Smooth muscle cell (in vitro differentiated cells): ENCODE measurements around the gene NFE2. TPM values are rescaled to one million over a fixed set of nuclear protein-coding genes. Genes with fewer than 3 reads are reported as not detected.

Experiments used
- DNase-seq: peaks from one replicate; lab custom pipeline; 2025; ENCODE audit not compliant: unreplicated experiment; lab: John Stamatoyannopoulos, UW
- H2AFZ ChIP-seq: fragments of 200-600 bp; sonication (generic); 2 replicates; pipeline ENCODE4 v1.6.0; 2016; ENCODE audit warnings: antibody characterized with exemption, low read depth, mild to moderate bottlenecking
- H3F3A ChIP-seq: fragments of 200-600 bp; sonication (generic); 2 replicates; pipeline ENCODE4 v1.6.0; 2017; ENCODE audit warnings: antibody characterized with exemption, low read depth
- H3K27ac ChIP-seq: fragments of 200-600 bp; sonication (generic); 2 replicates; pipeline ENCODE4 v1.5.1; 2016; ENCODE audit warnings: low read depth, mild to moderate bottlenecking
- H3K27me3 ChIP-seq: fragments of 200-600 bp; sonication (generic); 2 replicates; pipeline ENCODE4 v1.6.1; 2016; ENCODE audit warnings: low read depth, mild to moderate bottlenecking
- H3K36me3 ChIP-seq: fragments of 200-600 bp; sonication (generic); 2 replicates; pipeline ENCODE4 v1.5.1; 2016; ENCODE audit warnings: low read depth
- H3K4me1 ChIP-seq: fragments of 200-600 bp; sonication (generic); 2 replicates; pipeline ENCODE4 v1.5.1; 2016; ENCODE audit warnings: low read depth
- H3K4me2 ChIP-seq: fragments of 200-600 bp; sonication (generic); 2 replicates; pipeline ENCODE4 v1.6.0; 2016; ENCODE audit warnings: mild to moderate bottlenecking
- H3K4me3 ChIP-seq: fragments of 200-600 bp; sonication (generic); 2 replicates; pipeline ENCODE4 v1.5.1; 2016; ENCODE audit warnings: mild to moderate bottlenecking
- H3K79me2 ChIP-seq: fragments of 200-600 bp; sonication (generic); 2 replicates; pipeline ENCODE4 v1.6.0; 2016; ENCODE audit warnings: low read depth, mild to moderate bottlenecking
- H3K9ac ChIP-seq: fragments of 200-600 bp; sonication (generic); 2 replicates; pipeline ENCODE4 v1.6.0; 2016; ENCODE audit warnings: low read depth
- H3K9me3 ChIP-seq: fragments of 200-600 bp; sonication (generic); replicated peaks from 2 replicates; pipeline ENCODE4 v1.5.1; 2016; ENCODE audit warnings: low read depth
- H4K20me1 ChIP-seq: fragments of 200-600 bp; sonication (generic); 2 replicates; pipeline ENCODE4 v1.6.0; 2016; ENCODE audit warnings: low read depth
- CTCF ChIP-seq: fragments of 200-600 bp; sonication (generic); IDR thresholded peaks from 2 replicates; pipeline ENCODE4 v1.5.1; 2017; ENCODE audit warnings: borderline replicate concordance, mild to moderate bottlenecking, antibody characterized with exemption; ENCODE audit not compliant: insufficient read depth, poor library complexity, severe bottlenecking
- WGBS: methylation state at CpG from one replicate; pipeline ENCODE4 v1.1.7; 2016; ENCODE audit warnings: low lambda C conversion rate; 5-methylcytosine and 5-hydroxymethylcytosine counted together
- polyA plus RNA-seq: library from polyadenylated mRNA; unstranded; fragments of >200 nt; fragmentation: Nextera tagmentation; extraction: Ambion mirVana; gene quantifications from 2 replicates; pipeline ENCODE4 v1.2.1, GENCODE V29; 2016
- total RNA-seq: library from RNA; depleted of rRNA; stranded (reverse); fragments of >200 nt; gene quantifications from 2 replicates; pipeline ENCODE4 v1.2.3, GENCODE V29; 2014

Gene NFE2
- total and polyA plus RNA-seq, 2 experiments from 2014 or later = 0.13 to 0.24 TPM

GRCh38 chr12:54266852-54267251, 34.0 kb downstream of the NFE2 start:
- Histone ChIP-seq H3K4me2 (no peak overlapping the region), H2AFZ (no peak overlapping the region), H3K27me3 (no peaks in the 10 kb centered on the region), H3K36me3 (no peaks in the 10 kb centered on the region), H3K79me2 (peaks cover 55% of the 10 kb centered on the region), H3K9me3 (no peaks in the 10 kb centered on the region), H3K4me1 (peaks cover 15% of the 10 kb centered on the region), H3K4me3 (no peak overlapping the region), H4K20me1 (no peaks in the 10 kb centered on the region), H3F3A (peaks cover 12% of the 10 kb centered on the region), H3K27ac (no peak overlapping the region), H3K9ac (no peak overlapping the region)
- TF ChIP-seq CTCF = no peak
- DNase-seq = no peak
- 92% methylated on average over 2 of the region's 2 CpGs for WGBS

GRCh38 chr12:54265364-54265812, 35.4 kb downstream of the NFE2 start:
- no peak for TF ChIP-seq CTCF
- Histone ChIP-seq H3K4me1 (peaks cover 28% of the 10 kb centered on the region), H3K27ac (no peak overlapping the region), H3K4me2 (no peak overlapping the region), H3K9me3 (no peaks in the 10 kb centered on the region), H3K79me2 (peaks cover 65% of the 10 kb centered on the region), H3K27me3 (no peaks in the 10 kb centered on the region), H4K20me1 (no peaks in the 10 kb centered on the region), H3K9ac (no peak overlapping the region), H3K36me3 (no peaks in the 10 kb centered on the region), H2AFZ (no peak overlapping the region), H3K4me3 (no peak overlapping the region), H3F3A (peaks cover 24% of the 10 kb centered on the region)
- no peak for DNase-seq
- WGBS = 17% methylated on average over 4 of the region's 4 CpGs

- Histone ChIP-seq H3K36me3 (no peaks in the 10 kb centered on the region), H2AFZ (no peak overlapping the region), H3K27me3 (no peaks in the 10 kb centered on the region), H4K20me1 (no peaks in the 10 kb centered on the region), H3K9ac (peak overlapping the region; percentile 43), H3K27ac (peak overlapping the region; percentile 84), H3K4me1 (peaks cover 56% of the 10 kb centered on the region), H3K9me3 (no peaks in the 10 kb centered on the region), H3K4me3 (no peak overlapping the region), H3K4me2 (peak overlapping the region; percentile 45), H3K79me2 (peaks cover 56% of the 10 kb centered on the region), H3F3A (peaks cover 37% of the 10 kb centered on the region)
- TF ChIP-seq CTCF = no peak
- 14% methylated on average over 4 of the region's 4 CpGs for WGBS
- DNase-seq = no peak
Observed at GRCh38 chr12:54262403-54262925, 38.4 kb downstream of the NFE2 start.

GRCh38 chr12:54261815-54262402, 38.9 kb downstream of the NFE2 start:
- H3K79me2 ChIP-seq = peaks cover 56% of the 10 kb centered on the region
- H3K4me2 ChIP-seq = peak overlapping the region; percentile 31
- no peak overlapping the region for H3K4me3 ChIP-seq
- no peak overlapping the region for H2AFZ ChIP-seq
- no peak for DNase-seq
- H3K9ac ChIP-seq = peak overlapping the region; percentile 43
- peaks cover 34% of the 10 kb centered on the region for H3F3A ChIP-seq
- H3K9me3 ChIP-seq = no peaks in the 10 kb centered on the region
- H3K36me3 ChIP-seq = no peaks in the 10 kb centered on the region
- H4K20me1 ChIP-seq = no peaks in the 10 kb centered on the region
- TF ChIP-seq CTCF = no peak
- H3K4me1 ChIP-seq = peaks cover 57% of the 10 kb centered on the region
- no peaks in the 10 kb centered on the region for H3K27me3 ChIP-seq
- peak overlapping the region; percentile 84 for H3K27ac ChIP-seq
- WGBS = 64% methylated on average over 5 of the region's 5 CpGs
